ENCODE results near the gene SLC6A6. TPM values are rescaled to one million over a fixed set of nuclear protein-coding genes. Genes with fewer than 3 reads are reported as not detected.
A peak's percentile ranks its signal among the peaks of the same experiment; 100 is the strongest.

The SLC6A6 gene
- total RNA-seq, 4 donors from 2014 or later, result 34.4 to 166 (median 55.2) TPM

DNA sequence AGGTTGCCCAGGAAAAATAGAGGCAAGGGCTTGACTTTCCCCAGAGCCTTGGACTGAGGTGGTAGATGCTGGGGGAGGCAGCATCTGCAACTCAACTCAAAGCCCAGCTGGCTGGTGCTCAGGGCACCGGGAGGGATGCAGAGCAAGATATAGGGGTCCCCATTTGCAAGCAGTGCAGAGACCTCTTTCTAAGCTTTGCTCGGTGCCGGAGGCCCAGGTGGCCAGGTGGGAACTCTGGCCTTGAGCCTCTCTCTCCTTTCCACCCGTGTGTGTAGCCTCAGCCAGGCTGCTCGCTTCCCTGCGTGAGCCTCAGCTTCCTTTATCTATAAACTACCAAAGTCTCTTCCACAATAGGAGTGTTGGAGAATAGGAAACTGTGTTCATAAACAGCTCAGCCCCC is 36.5 kb downstream of the SLC6A6 start:
- TF ChIP-seq, protein P1, sequence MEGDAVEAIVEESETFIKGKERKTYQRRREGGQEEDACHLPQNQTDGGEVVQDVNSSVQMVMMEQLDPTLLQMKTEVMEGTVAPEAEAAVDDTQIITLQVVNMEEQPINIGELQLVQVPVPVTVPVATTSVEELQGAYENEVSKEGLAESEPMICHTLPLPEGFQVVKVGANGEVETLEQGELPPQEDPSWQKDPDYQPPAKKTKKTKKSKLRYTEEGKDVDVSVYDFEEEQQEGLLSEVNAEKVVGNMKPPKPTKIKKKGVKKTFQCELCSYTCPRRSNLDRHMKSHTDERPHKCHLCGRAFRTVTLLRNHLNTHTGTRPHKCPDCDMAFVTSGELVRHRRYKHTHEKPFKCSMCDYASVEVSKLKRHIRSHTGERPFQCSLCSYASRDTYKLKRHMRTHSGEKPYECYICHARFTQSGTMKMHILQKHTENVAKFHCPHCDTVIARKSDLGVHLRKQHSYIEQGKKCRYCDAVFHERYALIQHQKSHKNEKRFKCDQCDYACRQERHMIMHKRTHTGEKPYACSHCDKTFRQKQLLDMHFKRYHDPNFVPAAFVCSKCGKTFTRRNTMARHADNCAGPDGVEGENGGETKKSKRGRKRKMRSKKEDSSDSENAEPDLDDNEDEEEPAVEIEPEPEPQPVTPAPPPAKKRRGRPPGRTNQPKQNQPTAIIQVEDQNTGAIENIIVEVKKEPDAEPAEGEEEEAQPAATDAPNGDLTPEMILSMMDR (IDR thresholded peaks at IDR 0.05), result no peak
- no peak for TF ChIP-seq POLR2A (IDR thresholded peaks at IDR 0.05)
- 60 to 66% methylated on average over 6 of the region's 6 CpGs for WGBS, 2 donors
- H3K4me3 ChIP-seq (ENCODE audit: low read depth, poor library complexity, severe bottlenecking), result no peak overlapping the region
- DNase-seq (ENCODE audit: low spot score in 2 of 2), result no peak
- intact Hi-C loops (cut with DNase I; ENCODE audit: low total_unique reads), result no loop called here

DNA sequence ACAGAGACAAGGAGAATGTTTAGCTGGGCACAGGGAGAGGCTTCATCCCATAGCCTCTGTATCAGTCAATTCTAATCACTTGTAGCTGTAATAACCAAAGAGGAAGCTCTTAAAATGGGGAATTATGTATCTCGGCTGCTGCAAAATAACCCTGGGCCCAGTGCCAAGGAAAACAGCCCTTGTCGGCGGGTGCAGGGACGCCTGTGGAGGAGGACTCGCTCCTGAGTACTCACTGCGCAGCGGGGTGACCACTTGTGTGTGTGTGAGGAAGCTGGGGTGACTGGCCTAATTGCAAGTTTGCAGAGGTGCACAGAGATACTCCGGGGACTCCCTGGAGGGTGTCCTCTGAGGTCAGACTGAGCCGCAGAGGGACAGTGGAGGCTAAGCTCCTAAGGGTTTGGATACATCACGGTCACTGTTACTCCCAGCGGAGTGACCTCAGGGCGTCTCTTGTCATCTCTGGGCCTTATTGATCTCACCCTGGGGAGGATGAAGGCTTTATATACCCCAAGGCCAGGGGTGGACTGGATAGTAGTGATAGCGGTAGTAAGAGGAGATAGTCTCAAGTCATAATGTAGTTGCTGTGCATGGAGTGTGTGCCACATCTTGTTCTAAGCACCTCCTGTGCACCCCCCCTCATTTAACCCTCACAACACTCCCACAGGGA is 37.2 kb downstream of the SLC6A6 start:
- TF ChIP-seq, protein P1 (IDR thresholded peaks at IDR 0.05), result no peak
- TF ChIP-seq POLR2A (IDR thresholded peaks at IDR 0.05), result no peak
- no peak overlapping the region for H3K4me3 ChIP-seq (ENCODE audit: low read depth, poor library complexity, severe bottlenecking)
- WGBS, 2 donors, result 40 to 56% methylated on average over 13 of the region's 13 CpGs
- peak in 1 of 2 donors; percentile 59 for DNase-seq (ENCODE audit: low spot score in 2 of 2)
- intact Hi-C loops (cut with DNase I; ENCODE audit: low total_unique reads), result no loop called here

DNA sequence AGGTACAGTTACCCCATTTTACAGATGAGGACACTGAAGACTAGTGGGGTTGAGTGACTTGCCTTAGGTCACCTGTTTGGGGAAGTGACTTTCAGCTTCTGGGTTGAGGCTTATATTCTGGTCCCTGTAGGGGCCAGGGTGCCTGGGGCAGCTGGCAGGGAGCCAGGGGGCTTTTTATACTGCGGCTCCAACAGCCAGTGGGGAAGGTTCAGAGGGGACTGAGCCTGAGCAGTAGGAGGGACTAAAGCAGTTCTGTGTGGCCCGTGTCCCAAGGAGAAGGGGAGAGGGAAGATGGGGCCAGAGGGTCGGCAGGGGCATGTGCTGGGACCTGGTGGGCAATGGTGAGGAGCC is 37.7 kb downstream of the SLC6A6 start:
- H3K4me3 ChIP-seq (ENCODE audit: low read depth, poor library complexity, severe bottlenecking), result no peak overlapping the region
- 70 to 73% methylated on average over 3 of the region's 3 CpGs for WGBS, 2 donors
- intact Hi-C loops (cut with DNase I; ENCODE audit: low total_unique reads), result no loop called here
- DNase-seq (ENCODE audit: low spot score in 2 of 2), result no peak
- TF ChIP-seq POLR2A (IDR thresholded peaks at IDR 0.05), result no peak
- TF ChIP-seq, protein P1 (IDR thresholded peaks at IDR 0.05), result no peak

DNA sequence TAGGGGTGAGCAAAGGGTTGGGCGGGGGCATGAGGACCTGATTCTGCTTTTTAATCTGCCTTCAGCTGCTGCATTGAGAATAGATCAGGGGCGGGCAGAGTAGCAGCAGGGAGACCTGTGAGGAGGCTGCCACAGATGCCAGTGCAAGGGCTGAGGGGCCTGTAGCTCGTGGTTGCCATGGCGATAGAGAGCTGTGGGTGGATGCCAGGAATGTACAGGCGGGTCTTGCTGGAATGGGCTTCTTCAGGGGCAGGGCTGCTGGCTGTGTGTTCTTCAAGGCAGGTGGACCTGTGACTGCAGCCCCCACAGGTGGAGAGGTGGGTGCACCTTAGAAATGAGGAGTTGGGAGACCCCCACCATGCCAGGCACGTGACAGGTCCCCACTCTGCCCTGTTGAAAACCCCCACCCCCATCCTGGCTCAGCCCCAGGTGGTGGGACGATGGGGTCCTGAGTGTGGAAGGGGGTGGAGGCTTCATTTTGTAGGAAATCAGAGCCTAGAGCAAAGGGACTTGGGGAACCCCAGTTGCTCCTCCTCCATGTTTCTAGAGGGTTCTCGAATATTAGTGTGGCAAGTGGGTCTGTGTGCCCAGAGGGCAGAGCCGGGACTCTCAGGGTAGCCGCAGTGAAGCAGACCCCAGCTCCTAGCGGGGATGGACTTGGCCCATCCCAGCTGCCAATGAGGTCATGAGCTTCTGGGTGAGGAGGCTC is 38.3 kb downstream of the SLC6A6 start:
- WGBS, 2 donors, result 69 to 74% methylated on average over 11 of the region's 11 CpGs
- no peak for DNase-seq (ENCODE audit: low spot score in 2 of 2)
- TF ChIP-seq, protein P1 (IDR thresholded peaks at IDR 0.05), result no peak
- no peak for TF ChIP-seq POLR2A (IDR thresholded peaks at IDR 0.05)
- no peak overlapping the region for H3K4me3 ChIP-seq (ENCODE audit: low read depth, poor library complexity, severe bottlenecking)
- intact Hi-C loops (cut with DNase I; ENCODE audit: low total_unique reads), result no loop called here

DNA sequence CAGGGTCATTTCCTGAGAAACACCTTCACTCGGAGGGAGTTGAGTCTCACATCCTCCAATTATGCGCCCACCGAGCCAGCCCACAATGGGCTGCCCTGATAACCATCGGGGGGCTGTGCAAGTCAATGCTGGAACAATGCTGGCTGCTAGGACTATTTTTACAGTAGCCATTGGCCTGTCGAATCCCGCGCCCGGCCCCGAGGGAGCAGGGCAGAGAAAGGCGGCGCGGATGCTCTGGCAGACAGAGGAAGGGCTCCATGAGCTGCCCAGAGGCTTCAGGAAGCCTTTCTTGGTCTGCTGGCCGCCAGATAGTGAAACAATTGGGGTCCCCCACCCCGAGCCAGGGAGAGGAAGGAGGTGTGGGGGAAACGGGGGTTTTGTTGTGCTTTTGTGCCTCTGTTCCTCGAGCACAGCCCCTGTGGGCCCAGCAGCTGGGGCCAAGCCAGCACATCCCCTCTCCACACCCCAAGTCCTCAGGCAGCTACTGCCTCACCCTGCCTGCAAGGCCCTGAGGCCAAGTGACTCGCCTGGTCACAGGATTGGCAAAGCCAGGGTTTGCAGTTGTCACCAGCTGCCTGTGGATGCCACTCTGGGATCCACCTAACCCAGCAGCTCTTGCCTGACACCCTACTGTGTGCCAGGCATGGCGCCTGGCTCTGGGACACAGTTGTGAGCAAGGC is 39.0 kb downstream of the SLC6A6 start:
- DNase-seq (ENCODE audit: low spot score in 2 of 2), result no peak
- no peak overlapping the region for H3K4me3 ChIP-seq (ENCODE audit: low read depth, poor library complexity, severe bottlenecking)
- TF ChIP-seq, protein P1 (IDR thresholded peaks at IDR 0.05), result no peak
- no peak for TF ChIP-seq POLR2A (IDR thresholded peaks at IDR 0.05)
- WGBS, 2 donors, result 73% methylated on average over 18 of the region's 18 CpGs
- intact Hi-C loops (cut with DNase I; ENCODE audit: low total_unique reads), result no loop called here

All from lower leg skin (tissue), 4 donors.